ENCODE results near the gene WNK2.

DNA sequence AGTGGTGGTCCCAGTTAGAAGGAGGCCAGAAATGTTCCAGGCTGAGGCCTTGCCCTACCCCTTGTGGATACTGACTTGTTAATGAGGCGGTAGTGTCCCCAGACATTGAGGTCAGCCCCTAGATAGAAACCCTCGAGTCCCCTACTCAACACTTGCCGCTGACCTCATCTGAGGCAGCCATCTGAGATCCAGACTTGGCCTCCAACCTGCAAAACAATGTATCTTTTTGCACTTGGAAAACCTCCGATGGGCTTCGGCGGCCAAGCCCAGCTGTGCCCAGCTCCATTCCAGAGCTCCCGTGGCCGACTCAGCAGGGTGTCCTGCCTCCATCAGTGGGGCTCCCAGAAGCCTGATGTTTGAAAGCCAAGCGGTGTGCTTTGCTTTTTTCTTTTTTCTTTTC lies 122.1 kb downstream of the WNK2 start:
- TF ChIP-seq, protein P1, sequence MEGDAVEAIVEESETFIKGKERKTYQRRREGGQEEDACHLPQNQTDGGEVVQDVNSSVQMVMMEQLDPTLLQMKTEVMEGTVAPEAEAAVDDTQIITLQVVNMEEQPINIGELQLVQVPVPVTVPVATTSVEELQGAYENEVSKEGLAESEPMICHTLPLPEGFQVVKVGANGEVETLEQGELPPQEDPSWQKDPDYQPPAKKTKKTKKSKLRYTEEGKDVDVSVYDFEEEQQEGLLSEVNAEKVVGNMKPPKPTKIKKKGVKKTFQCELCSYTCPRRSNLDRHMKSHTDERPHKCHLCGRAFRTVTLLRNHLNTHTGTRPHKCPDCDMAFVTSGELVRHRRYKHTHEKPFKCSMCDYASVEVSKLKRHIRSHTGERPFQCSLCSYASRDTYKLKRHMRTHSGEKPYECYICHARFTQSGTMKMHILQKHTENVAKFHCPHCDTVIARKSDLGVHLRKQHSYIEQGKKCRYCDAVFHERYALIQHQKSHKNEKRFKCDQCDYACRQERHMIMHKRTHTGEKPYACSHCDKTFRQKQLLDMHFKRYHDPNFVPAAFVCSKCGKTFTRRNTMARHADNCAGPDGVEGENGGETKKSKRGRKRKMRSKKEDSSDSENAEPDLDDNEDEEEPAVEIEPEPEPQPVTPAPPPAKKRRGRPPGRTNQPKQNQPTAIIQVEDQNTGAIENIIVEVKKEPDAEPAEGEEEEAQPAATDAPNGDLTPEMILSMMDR (IDR thresholded peaks at IDR 0.05): no peak
- TF ChIP-seq POLR2A (IDR thresholded peaks at IDR 0.05) (no peak), EP300 (IDR thresholded peaks at IDR 0.05) (no peak)
